HEK293 (cell line): Measurements from ENCODE around the gene RIMKLA.

Experiments
- KLF16 ChIP-seq: fragments of 450-650 bp; formaldehyde crosslinking; IDR thresholded peaks from 2 replicates; pipeline ENCODE4 v1.5.1; 2017; ENCODE audit warnings: missing biosample characterization, missing genetic modification characterization
- TCF7L2 ChIP-seq: IDR thresholded peaks from 2 replicates; pipeline ENCODE4 v1.6.1; 2011; ENCODE audit warnings: low read depth, mild to moderate bottlenecking, inconsistent platforms, low read length, moderate library complexity, borderline replicate concordance
- YY1 ChIP-seq: fragments of 450-650 bp; formaldehyde crosslinking; IDR thresholded peaks from 2 replicates; pipeline ENCODE4 v1.5.1; 2018; ENCODE audit warnings: missing biosample characterization, missing genetic modification characterization
- ZNF423 ChIP-seq: fragments of 450-650 bp; formaldehyde crosslinking; IDR thresholded peaks from 2 replicates; pipeline ENCODE4 v1.5.1; 2016; ENCODE audit warnings: missing biosample characterization, missing genetic modification characterization
- ZNF48 ChIP-seq: fragments of 450-650 bp; formaldehyde crosslinking; IDR thresholded peaks from 2 replicates; pipeline ENCODE4 v1.5.1; 2016; ENCODE audit warnings: missing biosample characterization, missing genetic modification characterization
- ZNF629 ChIP-seq: fragments of 450-650 bp; formaldehyde crosslinking; IDR thresholded peaks from 2 replicates; pipeline ENCODE4 v1.5.1; 2017; ENCODE audit warnings: missing biosample characterization, missing genetic modification characterization
- ZNF664 ChIP-seq: fragments of 450-650 bp; formaldehyde crosslinking; IDR thresholded peaks from 2 replicates; pipeline ENCODE4 v1.5.1; 2016; ENCODE audit warnings: missing biosample characterization, missing genetic modification characterization
- ZNF747 ChIP-seq: fragments of 450-650 bp; formaldehyde crosslinking; IDR thresholded peaks from 2 replicates; pipeline ENCODE4 v1.5.1; 2016; ENCODE audit warnings: missing biosample characterization, missing genetic modification characterization
- ZNF837 ChIP-seq: fragments of 450-650 bp; formaldehyde crosslinking; IDR thresholded peaks from 2 replicates; pipeline ENCODE4 v1.5.1; 2016; ENCODE audit warnings: missing biosample characterization, missing genetic modification characterization
- TF ChIP-seq, protein P1 (sequence below): fragments of 450-650 bp; formaldehyde crosslinking; IDR thresholded peaks from 2 replicates; pipeline ENCODE4 v1.5.1; 2016; ENCODE audit warnings: missing biosample characterization, missing genetic modification characterization
- TF ChIP-seq, protein P2 (sequence below): fragments of 450-650 bp; formaldehyde crosslinking; IDR thresholded peaks from 2 replicates; pipeline ENCODE4 v1.5.1; 2017; ENCODE audit warnings: missing biosample characterization, missing genetic modification characterization
- TF ChIP-seq, protein P3 (sequence below): fragments of 450-650 bp; formaldehyde crosslinking; IDR thresholded peaks from 2 replicates; pipeline ENCODE4 v1.5.1; 2017; ENCODE audit warnings: missing biosample characterization, missing genetic modification characterization
- TF ChIP-seq, protein P4 (sequence below): fragments of 450-650 bp; formaldehyde crosslinking; IDR thresholded peaks from 2 replicates; pipeline ENCODE4 v1.5.1; 2016; ENCODE audit warnings: missing biosample characterization, missing genetic modification characterization
- TF ChIP-seq, protein P5 (sequence below): fragments of 450-650 bp; formaldehyde crosslinking; IDR thresholded peaks from 2 replicates; pipeline ENCODE4 v1.5.1; 2016; ENCODE audit warnings: missing biosample characterization, missing genetic modification characterization
- TF ChIP-seq, protein P6 (sequence below): fragments of 450-650 bp; formaldehyde crosslinking; IDR thresholded peaks from 2 replicates; pipeline ENCODE4 v1.5.1; 2016; ENCODE audit warnings: missing biosample characterization, missing genetic modification characterization
- TF ChIP-seq, protein P7 (sequence below): fragments of 450-650 bp; formaldehyde crosslinking; IDR thresholded peaks from 2 replicates; pipeline ENCODE4 v1.5.1; 2016; ENCODE audit warnings: missing biosample characterization, missing genetic modification characterization

RIMKLA gene

DNA sequence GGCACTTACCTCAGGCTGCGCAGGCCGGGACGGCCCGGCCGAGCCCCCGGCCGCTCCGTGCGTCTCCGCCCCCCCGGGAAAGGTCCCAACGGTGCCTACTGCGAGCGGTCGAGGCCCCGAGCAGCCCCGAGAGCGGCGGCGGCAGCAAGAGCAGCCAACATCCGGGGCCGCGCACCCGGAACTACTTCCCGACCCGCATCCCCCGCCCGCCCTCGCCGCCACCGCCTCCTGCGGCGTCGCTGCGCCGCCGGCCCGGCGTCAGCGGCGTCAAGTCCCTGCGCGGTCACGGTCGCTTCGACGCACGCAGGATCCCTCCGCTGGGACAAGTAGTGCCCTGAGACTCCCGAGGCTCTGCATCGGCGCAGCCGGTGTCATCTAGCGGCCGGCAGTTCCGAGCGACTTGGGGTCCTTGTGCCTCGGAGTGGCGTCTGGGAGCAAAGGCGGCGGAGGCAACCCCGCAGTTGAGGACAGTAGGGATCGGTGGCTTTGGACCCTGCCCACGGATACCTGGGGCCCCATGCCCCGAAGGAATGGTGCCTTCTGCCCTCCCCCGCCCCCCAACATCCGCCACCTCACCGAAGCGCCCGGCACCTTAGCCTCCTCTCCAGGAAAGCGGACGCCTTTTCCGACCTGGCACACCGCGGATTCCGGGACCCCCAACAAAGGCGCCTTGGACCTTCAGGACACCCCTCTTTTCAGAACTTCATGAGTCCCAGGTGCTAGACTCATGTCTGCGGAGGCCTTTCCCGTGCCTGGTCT is 45.4 kb upstream of the RIMKLA start, which contains the start of gene FOXJ3 (continued):
- TF ChIP-seq, protein P1, sequence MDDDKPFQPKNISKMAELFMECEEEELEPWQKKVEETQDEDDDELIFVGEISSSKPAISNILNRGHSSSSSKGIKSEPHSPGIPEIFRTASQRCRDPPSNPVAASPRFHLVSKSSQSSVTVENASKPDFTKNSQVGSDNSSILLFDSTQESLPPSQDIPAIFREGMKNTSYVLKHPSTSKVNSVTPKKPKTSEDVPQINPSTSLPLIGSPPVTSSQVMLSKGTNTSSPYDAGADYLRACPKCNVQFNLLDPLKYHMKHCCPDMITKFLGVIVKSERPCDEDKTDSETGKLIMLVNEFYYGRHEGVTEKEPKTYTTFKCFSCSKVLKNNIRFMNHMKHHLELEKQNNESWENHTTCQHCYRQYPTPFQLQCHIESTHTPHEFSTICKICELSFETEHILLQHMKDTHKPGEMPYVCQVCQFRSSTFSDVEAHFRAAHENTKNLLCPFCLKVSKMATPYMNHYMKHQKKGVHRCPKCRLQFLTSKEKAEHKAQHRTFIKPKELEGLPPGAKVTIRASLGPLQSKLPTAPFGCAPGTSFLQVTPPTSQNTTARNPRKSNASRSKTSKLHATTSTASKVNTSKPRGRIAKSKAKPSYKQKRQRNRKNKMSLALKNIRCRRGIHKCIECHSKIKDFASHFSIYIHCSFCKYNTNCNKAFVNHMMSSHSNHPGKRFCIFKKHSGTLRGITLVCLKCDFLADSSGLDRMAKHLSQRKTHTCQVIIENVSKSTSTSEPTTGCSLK (tag by site-specific recombination): no peak
- no peak for TF ChIP-seq TCF7L2
- TF ChIP-seq, protein P2, sequence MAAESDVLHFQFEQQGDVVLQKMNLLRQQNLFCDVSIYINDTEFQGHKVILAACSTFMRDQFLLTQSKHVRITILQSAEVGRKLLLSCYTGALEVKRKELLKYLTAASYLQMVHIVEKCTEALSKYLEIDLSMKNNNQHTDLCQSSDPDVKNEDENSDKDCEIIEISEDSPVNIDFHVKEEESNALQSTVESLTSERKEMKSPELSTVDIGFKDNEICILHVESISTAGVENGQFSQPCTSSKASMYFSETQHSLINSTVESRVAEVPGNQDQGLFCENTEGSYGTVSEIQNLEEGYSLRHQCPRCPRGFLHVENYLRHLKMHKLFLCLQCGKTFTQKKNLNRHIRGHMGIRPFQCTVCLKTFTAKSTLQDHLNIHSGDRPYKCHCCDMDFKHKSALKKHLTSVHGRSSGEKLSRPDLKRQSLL: peak; percentile 55; the same call in 1 of the 2 replicates
- TF ChIP-seq ZNF423: peak; percentile 74
- TF ChIP-seq, protein P3, sequence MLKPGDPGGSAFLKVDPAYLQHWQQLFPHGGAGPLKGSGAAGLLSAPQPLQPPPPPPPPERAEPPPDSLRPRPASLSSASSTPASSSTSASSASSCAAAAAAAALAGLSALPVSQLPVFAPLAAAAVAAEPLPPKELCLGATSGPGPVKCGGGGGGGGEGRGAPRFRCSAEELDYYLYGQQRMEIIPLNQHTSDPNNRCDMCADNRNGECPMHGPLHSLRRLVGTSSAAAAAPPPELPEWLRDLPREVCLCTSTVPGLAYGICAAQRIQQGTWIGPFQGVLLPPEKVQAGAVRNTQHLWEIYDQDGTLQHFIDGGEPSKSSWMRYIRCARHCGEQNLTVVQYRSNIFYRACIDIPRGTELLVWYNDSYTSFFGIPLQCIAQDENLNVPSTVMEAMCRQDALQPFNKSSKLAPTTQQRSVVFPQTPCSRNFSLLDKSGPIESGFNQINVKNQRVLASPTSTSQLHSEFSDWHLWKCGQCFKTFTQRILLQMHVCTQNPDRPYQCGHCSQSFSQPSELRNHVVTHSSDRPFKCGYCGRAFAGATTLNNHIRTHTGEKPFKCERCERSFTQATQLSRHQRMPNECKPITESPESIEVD (tag by site-specific recombination): peak; percentile 46; the same call in 1 of the 2 replicates
- TF ChIP-seq, protein P4, sequence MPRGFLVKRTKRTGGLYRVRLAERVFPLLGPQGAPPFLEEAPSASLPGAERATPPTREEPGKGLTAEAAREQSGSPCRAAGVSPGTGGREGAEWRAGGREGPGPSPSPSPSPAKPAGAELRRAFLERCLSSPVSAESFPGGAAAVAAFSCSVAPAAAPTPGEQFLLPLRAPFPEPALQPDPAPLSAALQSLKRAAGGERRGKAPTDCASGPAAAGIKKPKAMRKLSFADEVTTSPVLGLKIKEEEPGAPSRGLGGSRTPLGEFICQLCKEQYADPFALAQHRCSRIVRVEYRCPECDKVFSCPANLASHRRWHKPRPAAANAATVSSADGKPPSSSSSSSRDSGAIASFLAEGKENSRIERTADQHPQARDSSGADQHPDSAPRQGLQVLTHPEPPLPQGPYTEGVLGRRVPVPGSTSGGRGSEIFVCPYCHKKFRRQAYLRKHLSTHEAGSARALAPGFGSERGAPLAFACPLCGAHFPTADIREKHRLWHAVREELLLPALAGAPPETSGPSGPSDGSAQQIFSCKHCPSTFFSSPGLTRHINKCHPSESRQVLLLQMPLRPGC (tag by site-specific recombination): peak; percentile 93
- TF ChIP-seq, protein P5, sequence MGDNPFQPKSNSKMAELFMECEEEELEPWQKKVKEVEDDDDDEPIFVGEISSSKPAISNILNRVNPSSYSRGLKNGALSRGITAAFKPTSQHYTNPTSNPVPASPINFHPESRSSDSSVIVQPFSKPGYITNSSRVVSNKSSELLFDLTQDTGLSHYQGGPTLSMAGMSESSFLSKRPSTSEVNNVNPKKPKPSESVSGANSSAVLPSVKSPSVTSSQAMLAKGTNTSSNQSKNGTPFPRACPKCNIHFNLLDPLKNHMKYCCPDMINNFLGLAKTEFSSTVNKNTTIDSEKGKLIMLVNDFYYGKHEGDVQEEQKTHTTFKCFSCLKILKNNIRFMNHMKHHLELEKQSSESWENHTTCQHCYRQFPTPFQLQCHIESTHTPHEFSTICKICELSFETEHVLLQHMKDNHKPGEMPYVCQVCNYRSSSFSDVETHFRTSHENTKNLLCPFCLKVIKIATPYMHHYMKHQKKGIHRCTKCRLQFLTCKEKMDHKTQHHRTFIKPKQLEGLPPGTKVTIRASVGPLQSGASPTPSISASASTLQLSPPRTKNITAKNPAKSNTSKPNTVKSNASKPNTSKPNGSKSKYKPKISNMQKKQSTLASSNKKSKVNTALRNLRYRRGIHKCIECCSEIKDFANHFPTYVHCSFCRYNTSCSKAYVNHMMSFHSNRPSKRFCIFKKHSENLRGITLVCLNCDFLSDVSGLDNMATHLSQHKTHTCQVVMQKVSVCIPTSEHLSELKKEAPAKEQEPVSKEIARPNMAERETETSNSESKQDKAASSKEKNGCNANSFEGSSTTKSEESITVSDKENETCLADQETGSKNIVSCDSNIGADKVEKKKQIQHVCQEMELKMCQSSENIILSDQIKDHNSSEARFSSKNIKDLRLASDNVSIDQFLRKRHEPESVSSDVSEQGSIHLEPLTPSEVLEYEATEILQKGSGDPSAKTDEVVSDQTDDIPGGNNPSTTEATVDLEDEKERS (tag by site-specific recombination): peak; percentile 56; the same call in 1 of the 2 replicates
- no peak for TF ChIP-seq ZNF747 (tag by site-specific recombination)
- TF ChIP-seq, protein P6, sequence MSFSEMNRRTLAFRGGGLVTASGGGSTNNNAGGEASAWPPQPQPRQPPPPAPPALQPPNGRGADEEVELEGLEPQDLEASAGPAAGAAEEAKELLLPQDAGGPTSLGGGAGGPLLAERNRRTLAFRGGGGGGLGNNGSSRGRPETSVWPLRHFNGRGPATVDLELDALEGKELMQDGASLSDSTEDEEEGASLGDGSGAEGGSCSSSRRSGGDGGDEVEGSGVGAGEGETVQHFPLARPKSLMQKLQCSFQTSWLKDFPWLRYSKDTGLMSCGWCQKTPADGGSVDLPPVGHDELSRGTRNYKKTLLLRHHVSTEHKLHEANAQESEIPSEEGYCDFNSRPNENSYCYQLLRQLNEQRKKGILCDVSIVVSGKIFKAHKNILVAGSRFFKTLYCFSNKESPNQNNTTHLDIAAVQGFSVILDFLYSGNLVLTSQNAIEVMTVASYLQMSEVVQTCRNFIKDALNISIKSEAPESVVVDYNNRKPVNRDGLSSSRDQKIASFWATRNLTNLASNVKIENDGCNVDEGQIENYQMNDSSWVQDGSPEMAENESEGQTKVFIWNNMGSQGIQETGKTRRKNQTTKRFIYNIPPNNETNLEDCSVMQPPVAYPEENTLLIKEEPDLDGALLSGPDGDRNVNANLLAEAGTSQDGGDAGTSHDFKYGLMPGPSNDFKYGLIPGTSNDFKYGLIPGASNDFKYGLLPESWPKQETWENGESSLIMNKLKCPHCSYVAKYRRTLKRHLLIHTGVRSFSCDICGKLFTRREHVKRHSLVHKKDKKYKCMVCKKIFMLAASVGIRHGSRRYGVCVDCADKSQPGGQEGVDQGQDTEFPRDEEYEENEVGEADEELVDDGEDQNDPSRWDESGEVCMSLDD (tag by site-specific recombination): peak; percentile 97
- TF ChIP-seq, protein P7, sequence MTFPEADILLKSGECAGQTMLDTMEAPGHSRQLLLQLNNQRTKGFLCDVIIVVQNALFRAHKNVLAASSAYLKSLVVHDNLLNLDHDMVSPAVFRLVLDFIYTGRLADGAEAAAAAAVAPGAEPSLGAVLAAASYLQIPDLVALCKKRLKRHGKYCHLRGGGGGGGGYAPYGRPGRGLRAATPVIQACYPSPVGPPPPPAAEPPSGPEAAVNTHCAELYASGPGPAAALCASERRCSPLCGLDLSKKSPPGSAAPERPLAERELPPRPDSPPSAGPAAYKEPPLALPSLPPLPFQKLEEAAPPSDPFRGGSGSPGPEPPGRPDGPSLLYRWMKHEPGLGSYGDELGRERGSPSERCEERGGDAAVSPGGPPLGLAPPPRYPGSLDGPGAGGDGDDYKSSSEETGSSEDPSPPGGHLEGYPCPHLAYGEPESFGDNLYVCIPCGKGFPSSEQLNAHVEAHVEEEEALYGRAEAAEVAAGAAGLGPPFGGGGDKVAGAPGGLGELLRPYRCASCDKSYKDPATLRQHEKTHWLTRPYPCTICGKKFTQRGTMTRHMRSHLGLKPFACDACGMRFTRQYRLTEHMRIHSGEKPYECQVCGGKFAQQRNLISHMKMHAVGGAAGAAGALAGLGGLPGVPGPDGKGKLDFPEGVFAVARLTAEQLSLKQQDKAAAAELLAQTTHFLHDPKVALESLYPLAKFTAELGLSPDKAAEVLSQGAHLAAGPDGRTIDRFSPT (tag by site-specific recombination): peak; percentile 84
- TF ChIP-seq KLF16: peak; percentile 99
- peak; percentile 89 for TF ChIP-seq YY1 (tag by site-specific recombination)
- TF ChIP-seq ZNF48 (tag by site-specific recombination): no peak
- TF ChIP-seq ZNF664 (tag by site-specific recombination): no peak; the same call in 1 of the 2 replicates
- no peak for TF ChIP-seq ZNF837
- peak; percentile 83 for TF ChIP-seq ZNF629 (tag by site-specific recombination)
